Measurements from ENCODE around the gene SPIRE1.
"Not testable (repeated sequence)": the region's sequence is repeated elsewhere in the genome, so short reads cannot be mapped to it uniquely, and the experiment has no call there.

Gene SPIRE1

GRCh38 chr18:12552879-12553242 lies 105.0 kb downstream of the SPIRE1 start:
- no peak for DNase-seq (ENCODE audit: low spot score)

- DNase-seq (ENCODE audit: low spot score): peak; percentile 75
Measured at GRCh38 chr18:12551943-12552878, 105.7 kb downstream of the SPIRE1 start.

- DNase-seq (ENCODE audit: low spot score): not testable (repeated sequence)
Measured at GRCh38 chr18:12551466-12551865, 106.4 kb downstream of the SPIRE1 start.

- no peak for DNase-seq (ENCODE audit: low spot score)
Measured at GRCh38 chr18:12543697-12544096, 114.2 kb downstream of the SPIRE1 start.

GRCh38 chr18:12540751-12541150 lies 117.2 kb downstream of the SPIRE1 start:
- no peak for DNase-seq (ENCODE audit: low spot score)

- DNase-seq (ENCODE audit: low spot score): not testable (repeated sequence)
Measured at GRCh38 chr18:12539158-12539557, 118.7 kb downstream of the SPIRE1 start.

- DNase-seq (ENCODE audit: low spot score): no peak
Measured at GRCh38 chr18:12534820-12535219, 123.1 kb downstream of the SPIRE1 start.

- no peak for DNase-seq (ENCODE audit: low spot score)
Measured at GRCh38 chr18:12532661-12533060, 125.2 kb downstream of the SPIRE1 start.

- no peak for DNase-seq (ENCODE audit: low spot score)
Measured at GRCh38 chr18:12531749-12532148, 126.2 kb downstream of the SPIRE1 start.

GRCh38 chr18:12520442-12520992 lies 137.4 kb downstream of the SPIRE1 start:
- DNase-seq (ENCODE audit: low spot score): no peak

GRCh38 chr18:12518832-12519531 lies 138.9 kb downstream of the SPIRE1 start:
- DNase-seq (ENCODE audit: low spot score): no peak

GRCh38 chr18:12518326-12518725 lies 139.6 kb downstream of the SPIRE1 start:
- DNase-seq (ENCODE audit: low spot score): no peak

GRCh38 chr18:12517142-12517825 lies 140.6 kb downstream of the SPIRE1 start:
- DNase-seq (ENCODE audit: low spot score): no peak

GRCh38 chr18:12516049-12516630 lies 141.8 kb downstream of the SPIRE1 start:
- peak; percentile 23 for DNase-seq (ENCODE audit: low spot score)

GRCh38 chr18:12515550-12515949 lies 142.4 kb downstream of the SPIRE1 start:
- DNase-seq (ENCODE audit: low spot score): no peak

GRCh38 chr18:12507007-12507406 lies 150.9 kb downstream of the SPIRE1 start:
- DNase-seq (ENCODE audit: low spot score): no peak

GRCh38 chr18:12500986-12501385 lies 156.9 kb downstream of the SPIRE1 start:
- DNase-seq (ENCODE audit: low spot score): no peak

- no peak for DNase-seq (ENCODE audit: low spot score)
Measured at GRCh38 chr18:12497839-12498238, 160.1 kb downstream of the SPIRE1 start.

- DNase-seq (ENCODE audit: low spot score): no peak
Measured at GRCh38 chr18:12497296-12497695, 160.6 kb downstream of the SPIRE1 start.

- DNase-seq (ENCODE audit: low spot score): no peak
Measured at GRCh38 chr18:12492907-12493306, 165.0 kb downstream of the SPIRE1 start.

GRCh38 chr18:12491611-12492435 lies 166.1 kb downstream of the SPIRE1 start:
- no peak for DNase-seq (ENCODE audit: low spot score)
